H1 (cell line): ENCODE data around the gene ZKSCAN1.

Source experiments
- CTCF ChIP-seq, 3 experiments: IDR thresholded peaks; 1 replicate in 2 of 3; 2 replicates in 1 of 3; pipeline versions ENCODE4 v1.5.1 to v1.6.1; 2011; ENCODE audit warnings: low read length in 3 of 3, mild to moderate bottlenecking in 3 of 3, inconsistent platforms in 2 of 3, low read depth in 1 of 3, moderate library complexity in 1 of 3; ENCODE audit not compliant: insufficient read depth in 1 of 3; ENCODE audit errors: control extremely low read depth in 1 of 3
- POLR2AphosphoS5 ChIP-seq: IDR thresholded peaks from 2 replicates; pipeline ENCODE4 v1.6.1; 2011; ENCODE audit warnings: low read depth, low read length
- TCF12 ChIP-seq: IDR thresholded peaks from 2 replicates; pipeline ENCODE4 v1.6.1; 2011; ENCODE audit warnings: low read depth, mild to moderate bottlenecking, low read length
- USF2 ChIP-seq: IDR thresholded peaks from 2 replicates; pipeline ENCODE4 v1.6.1; 2011; ENCODE audit warnings: low read length, improper control_type of control experiment
- ZNF274 ChIP-seq: IDR thresholded peaks from 2 replicates; pipeline ENCODE4 v1.7.0; 2012; ENCODE audit warnings: low read length, borderline replicate concordance; ENCODE audit errors: extremely low read depth

GRCh38 chr7:100038326-100038725, 22.9 kb downstream of the ZKSCAN1 start:
- TF ChIP-seq CTCF (IDR thresholded peaks at IDR 0.05; ENCODE audit: control extremely low read depth in 1 of 3, insufficient read depth in 1 of 3, low read depth in 1 of 3, low read length in 3 of 3) (no peak), ZNF274 (no peak), POLR2AphosphoS5 (no peak), USF2 (no peak), TCF12 (no peak)
